ENCODE measurements around the gene TIMM8A. TPM values are rescaled to one million over a fixed set of nuclear protein-coding genes. Genes with fewer than 3 reads are reported as not detected.
"Not testable (repeated sequence)": the region's sequence is repeated elsewhere in the genome, so short reads cannot be mapped to it uniquely, and the experiment has no call there.

The TIMM8A gene
- total RNA-seq, 1 donor from 2014 or later = 10.7 TPM

- no peak for DNase-seq (ENCODE audit: low read depth)
These were observed 11.4 kb upstream of the TIMM8A start for GRCh38 chrX:101359966-101360365.

GRCh38 chrX:101357166-101357795 lies 8.7 kb upstream of the TIMM8A start:
- peak; percentile 9 for DNase-seq (ENCODE audit: low read depth)

- no peak for DNase-seq (ENCODE audit: low read depth)
These were observed 636 bp upstream of the TIMM8A start for GRCh38 chrX:101349193-101349562.

GRCh38 chrX:101347859-101348451 lies 587 bp downstream of the TIMM8A start:
- DNase-seq (ENCODE audit: low read depth) = peak; percentile 10

- DNase-seq (ENCODE audit: low read depth) = no peak
These were observed 10.7 kb downstream of the TIMM8A start for GRCh38 chrX:101337776-101338271.

GRCh38 chrX:101334310-101334709 lies 14.2 kb downstream of the TIMM8A start:
- DNase-seq (ENCODE audit: low read depth) = not testable (repeated sequence)

- DNase-seq (ENCODE audit: low read depth) = not testable (repeated sequence)
These were observed 21.9 kb downstream of the TIMM8A start for GRCh38 chrX:101326600-101326999.

- DNase-seq (ENCODE audit: low read depth) = no peak
These were observed 44.8 kb downstream of the TIMM8A start for GRCh38 chrX:101303790-101304189.

Other genes starting within 250 kb of the TIMM8A start
- 0.05 TPM in 1 of 2 replicates, not detected in the other for gene DRP2, start 129.0 kb downstream of the TIMM8A start, total RNA-seq
- 0.10 TPM in 1 of 2 replicates, not detected in the other for gene TAF7L, start 57.4 kb downstream of the TIMM8A start, total RNA-seq
- not detected in 2 replicates for gene BTK, start 37.4 kb upstream of the TIMM8A start, total RNA-seq
- gene RPL36A, start 42.3 kb upstream of the TIMM8A start, total RNA-seq = 807 and 955 TPM in 2 replicates
- 44.4 and 81.1 TPM in 2 replicates for gene GLA, start 59.2 kb upstream of the TIMM8A start, total RNA-seq
- gene HNRNPH2, start 59.5 kb upstream of the TIMM8A start, total RNA-seq = 99.3 and 123 TPM in 2 replicates
- 0.69 and 5.5 TPM in 2 replicates for gene ARMCX4, start 136.7 kb upstream of the TIMM8A start, total RNA-seq
- 28.1 and 29.2 TPM in 2 replicates for gene ARMCX1, start 201.8 kb upstream of the TIMM8A start, total RNA-seq

All from renal cortical epithelial cell (primary cell).